H1 (cell line): ENCODE measurements around the gene CTSA. TPM values are rescaled to one million over a fixed set of nuclear protein-coding genes. Genes with fewer than 3 reads are reported as not detected.

ENCODE experiments used
- CTCF ChIA-PET: fragments of 300-600 bp; sonication (Branson Sonifier 250); formaldehyde crosslinking; loops from one replicate; lab custom pipeline; 2021; ENCODE audit not compliant: partially characterized antibody; lab: Charles Lee
- POLR2A ChIA-PET: fragments of 300-600 bp; sonication (Branson Sonifier 250); formaldehyde crosslinking; loops from one replicate; lab custom pipeline; 2021; ENCODE audit warnings: inconsistent platforms; ENCODE audit not compliant: partially characterized antibody; lab: Charles Lee
- DNase-seq, 2 experiments: peaks; one replicate each; pipeline versions ENCODE4 v3.0.0 to v3.0.0-alpha.2; 2010 to 2022; ENCODE audit warnings: low spot score in 2 of 2, low read depth in 1 of 2, mixed read lengths in 1 of 2
- FAIRE-seq: peaks from 2 replicates; lab custom pipeline; 2011; peaks lifted over from hg19 to GRCh38; lab: Jason Lieb, UNC
- H2AFZ ChIP-seq: 2 replicates; pipeline ENCODE4 v1.8.1; 2012; ENCODE audit warnings: low read length, inconsistent platforms
- H2AK5ac ChIP-seq: 2 replicates; pipeline ENCODE4 v1.6.1; 2013; ENCODE audit warnings: low read depth, low read length
- H2BK120ac ChIP-seq: replicated peaks from 2 replicates; pipeline ENCODE3; 2013; ENCODE audit warnings: low read depth, low read length, inconsistent platforms
- H2BK12ac ChIP-seq: 2 replicates; pipeline ENCODE4 v1.6.1; 2013; ENCODE audit warnings: low read depth, low read length
- H2BK15ac ChIP-seq: 2 replicates; pipeline ENCODE4 v1.6.1; 2013; ENCODE audit warnings: low read length
- H2BK20ac ChIP-seq: 2 replicates; pipeline ENCODE4 v1.6.1; 2013; ENCODE audit warnings: low read length
- H2BK5ac ChIP-seq: 2 replicates; pipeline ENCODE4 v1.6.1; 2013; ENCODE audit warnings: low read depth, low read length
- H3K14ac ChIP-seq: 2 replicates; pipeline ENCODE4 v1.6.1; 2013; ENCODE audit warnings: inconsistent platforms; ENCODE audit not compliant: insufficient read length
- H3K18ac ChIP-seq: 2 replicates; pipeline ENCODE4 v1.6.1; 2013; ENCODE audit warnings: low read length; ENCODE audit errors: extremely low read depth
- H3K23ac ChIP-seq: 2 replicates; pipeline ENCODE4 v1.6.1; 2013; ENCODE audit warnings: inconsistent platforms; ENCODE audit not compliant: insufficient read length
- H3K23me2 ChIP-seq: 2 replicates; pipeline ENCODE4 v1.6.1; 2013; ENCODE audit warnings: low read depth, low read length
- H3K27ac ChIP-seq: 2 replicates; pipeline ENCODE4 v1.6.1; 2011; ENCODE audit warnings: low read depth, low read length, inconsistent platforms
- H3K27me3 ChIP-seq, 4 experiments: replicated peaks in 1 of 4; 1 replicate in 1 of 4; 2 replicates in 3 of 4; pipeline versions ENCODE4 v1.6.1 to v1.8.1; 2011 to 2013; ENCODE audit warnings: low read length in 3 of 4, mild to moderate bottlenecking in 3 of 4, inconsistent platforms in 2 of 4, mixed read lengths in 2 of 4, moderate library complexity in 1 of 4; ENCODE audit not compliant: control insufficient read depth in 3 of 4, insufficient read depth in 3 of 4; ENCODE audit errors: extremely low read depth in 1 of 4
- H3K36me3 ChIP-seq, 4 experiments: 2 replicates each; pipeline versions ENCODE4 v1.6.1 to v1.8.1; 2011 to 2013; ENCODE audit warnings: mild to moderate bottlenecking in 4 of 4, low read length in 3 of 4, moderate library complexity in 2 of 4, control low read depth in 1 of 4, inconsistent platforms in 1 of 4; ENCODE audit not compliant: insufficient read depth in 4 of 4, control insufficient read depth in 2 of 4
- H3K4ac ChIP-seq: replicated peaks from 2 replicates; pipeline ENCODE3; 2013; ENCODE audit warnings: low read length, low read depth, mixed read lengths, inconsistent platforms; ENCODE audit not compliant: insufficient read length
- H3K4me1 ChIP-seq, 4 experiments: replicated peaks in 1 of 4; 1 replicate in 1 of 4; 2 replicates in 3 of 4; pipeline versions ENCODE4 v1.6.1 to v1.8.1; 2011 to 2013; ENCODE audit warnings: low read length in 3 of 4, inconsistent platforms in 2 of 4, mixed read lengths in 1 of 4; ENCODE audit not compliant: insufficient read depth in 4 of 4, control insufficient read depth in 3 of 4
- H3K4me2 ChIP-seq, 2 experiments: 2 replicates each; pipeline versions ENCODE4 v1.6.1 to v1.8.1; 2011 to 2013; ENCODE audit warnings: low read depth in 2 of 2, low read length in 2 of 2, control low read depth in 1 of 2, inconsistent platforms in 1 of 2, mild to moderate bottlenecking in 1 of 2; ENCODE audit not compliant: insufficient read depth in 1 of 2
- H3K4me3 ChIP-seq, 4 experiments: fragments of 200-600, 300-600 bp in 1 of 4; sonication (generic), shearing (Covaris generic), sonication (Bioruptor Twin) in 1 of 4; 2 replicates each; pipeline versions ENCODE4 v1.5.1 to v1.8.1; 2011 to 2016; ENCODE audit warnings: low read length in 4 of 4, low read depth in 3 of 4, control low read depth in 2 of 4, inconsistent platforms in 2 of 4, mild to moderate bottlenecking in 2 of 4, mixed read lengths in 1 of 4, moderate library complexity in 1 of 4; ENCODE audit not compliant: insufficient read depth in 2 of 4; ENCODE audit errors: extremely low read depth in 1 of 4
- H3K56ac ChIP-seq: replicated peaks from 2 replicates; pipeline ENCODE3; 2013; ENCODE audit warnings: low read depth, mild to moderate bottlenecking, mixed read lengths, low read length, inconsistent platforms; ENCODE audit not compliant: insufficient read length
- H3K79me1 ChIP-seq: 2 replicates; pipeline ENCODE4 v1.6.1; 2013; ENCODE audit warnings: low read depth, low read length, control low read depth
- H3K79me2 ChIP-seq, 2 experiments: 2 replicates each; pipeline versions ENCODE4 v1.6.1 to v1.8.1; 2012 to 2013; ENCODE audit warnings: low read length in 2 of 2, mild to moderate bottlenecking in 2 of 2, inconsistent platforms in 1 of 2; ENCODE audit not compliant: insufficient read depth in 2 of 2, control insufficient read depth in 1 of 2
- H3K9ac ChIP-seq, 4 experiments: replicated peaks in 1 of 4; 1 replicate in 1 of 4; 2 replicates in 3 of 4; pipeline versions ENCODE4 v1.6.1 to v1.8.1; 2011 to 2013; ENCODE audit warnings: low read depth in 3 of 4, low read length in 3 of 4, control low read depth in 2 of 4, mild to moderate bottlenecking in 2 of 4, moderate library complexity in 2 of 4, inconsistent platforms in 1 of 4; ENCODE audit errors: extremely low read depth in 1 of 4
- H3K9me3 ChIP-seq, 2 experiments: 2 replicates each; pipeline versions ENCODE4 v1.6.1 to v1.8.1; 2012 to 2013; ENCODE audit warnings: mild to moderate bottlenecking in 2 of 2, moderate library complexity in 2 of 2, control low read depth in 1 of 2, inconsistent platforms in 1 of 2, low read depth in 1 of 2, low read length in 1 of 2, mixed read lengths in 1 of 2; ENCODE audit not compliant: insufficient read depth in 2 of 2
- H4K20me1 ChIP-seq, 2 experiments: replicated peaks in 1 of 2; 2 replicates each; pipeline versions ENCODE3 to v1.8.1; 2011 to 2013; ENCODE audit warnings: inconsistent platforms in 2 of 2, low read length in 2 of 2, mild to moderate bottlenecking in 1 of 2; ENCODE audit not compliant: insufficient read depth in 2 of 2, control insufficient read depth in 1 of 2
- H4K5ac ChIP-seq: 2 replicates; pipeline ENCODE4 v1.6.1; 2013; ENCODE audit warnings: low read length, low read depth, mixed read lengths, inconsistent platforms; ENCODE audit not compliant: insufficient read length
- H4K8ac ChIP-seq: 2 replicates; pipeline ENCODE4 v1.8.0; 2013; ENCODE audit warnings: mild to moderate bottlenecking, moderate library complexity, low read length, inconsistent platforms; ENCODE audit not compliant: insufficient read depth; ENCODE audit errors: extremely low read depth
- H4K91ac ChIP-seq: replicated peaks from 2 replicates; pipeline ENCODE3; 2013; ENCODE audit warnings: low read length, mixed read lengths, inconsistent platforms; ENCODE audit not compliant: insufficient read length
- CBX5 ChIP-seq: fragments of 300-800, 300-1000 bp; sonication (generic); IDR thresholded peaks from 2 replicates; pipeline ENCODE4 v1.7.1; 2016; ENCODE audit warnings: antibody characterized with exemption, low read length, low read depth
- JUN ChIP-seq: IDR thresholded peaks from 2 replicates; pipeline ENCODE4 v1.6.1; 2011; ENCODE audit warnings: low read depth, mild to moderate bottlenecking, improper control_type of control experiment, low read length
- POLR2A ChIP-seq, 2 experiments: IDR thresholded peaks; 1 replicate in 1 of 2; 2 replicates in 1 of 2; pipeline ENCODE4 v1.6.1; 2011; ENCODE audit warnings: low read depth in 2 of 2, low read length in 2 of 2, mild to moderate bottlenecking in 2 of 2; ENCODE audit errors: control extremely low read depth in 1 of 2
- POLR2AphosphoS5 ChIP-seq: IDR thresholded peaks from 2 replicates; pipeline ENCODE4 v1.6.1; 2011; ENCODE audit warnings: low read depth, low read length
- WGBS, 2 experiments: shearing (Covaris generic) in 1 of 2; methylation state at CpG; one replicate each; pipeline versions ENCODE4 v1.1.6 to v1.1.7; 2013 to 2015; ENCODE audit warnings: low lambda C conversion rate in 2 of 2, mixed read lengths in 2 of 2, inconsistent platforms in 1 of 2, low coverage in 1 of 2, missing lambda C conversion rate in 1 of 2; ENCODE audit not compliant: insufficient replicate concordance in 2 of 2, insufficient coverage in 1 of 2, insufficient read length in 1 of 2; ENCODE audit errors: extremely low coverage in 1 of 2, missing lambda C conversion rate in 1 of 2; 5-methylcytosine and 5-hydroxymethylcytosine counted together
- polyA plus RNA-seq, 7 experiments: library from polyadenylated mRNA; depleted of rRNA in 3 of 7; stranded (reverse) in 5 of 7; unstranded in 2 of 7; fragments of >200 nt in 5 of 7; fragments of 200-250 nt in 2 of 7; gene quantifications; 1 replicate in 5 of 7; 2 replicates in 1 of 7; 4 replicates in 1 of 7; pipeline versions ENCODE4 v1.2.1 to v1.2.3, GENCODE V29; 2011 to 2013; ENCODE audit warnings: missing spikeins in 2 of 7, mixed read lengths in 2 of 7
- total RNA-seq: library from RNA; stranded (reverse); fragmentation: NEBNext Ultra II Directional; extraction: Animal tissue kit (Norgen Biotek cat#: 25700); gene quantifications from 2 replicates; pipeline ENCODE4 v1.2.1, GENCODE V29; 2021

Gene CTSA
- total and polyA plus RNA-seq, 2 of the 8 experiments (the other 6 are each of a cell fraction or from before 2014, with no cell fraction given), result 49.7 to 74.0 TPM

- Histone ChIP-seq H4K5ac (no peak overlapping the region), H3K56ac (no peak overlapping the region), H3K36me3 (peaks cover 9 to 29% (median 24%) of the 10 kb centered on the region in 4 experiments), H2BK12ac (no peak overlapping the region), H3K4me3 (no peak overlapping the region), H2BK15ac (no peak overlapping the region), H3K18ac (no peak overlapping the region), H3K4me2 (no peak overlapping the region), H2AK5ac (no peak overlapping the region), H3K4me1 (peaks cover 0 to 10% (median 6%) of the 10 kb centered on the region in 4 experiments; a peak in 6 of 7 replicates), H3K79me1 (no peaks in the 10 kb centered on the region; the same call in 1 of the 2 replicates), H3K27me3 (no peaks in the 10 kb centered on the region), H2AFZ (no peak overlapping the region), H4K20me1 (peaks cover 0 to 13% of the 10 kb centered on the region in 2 experiments), H3K4ac (no peak overlapping the region), H2BK20ac (no peak overlapping the region), H3K27ac (no peak overlapping the region), H3K9ac (no peak overlapping the region), H3K79me2 (no peaks in the 10 kb centered on the region), H2BK120ac (no peak overlapping the region), H3K23ac (no peak overlapping the region), H4K8ac (no peak overlapping the region; the same call in 1 of the 2 replicates), H3K14ac (no peak overlapping the region), H2BK5ac (no peak overlapping the region), H4K91ac (no peak overlapping the region), H3K9me3 (no peaks in the 10 kb centered on the region), H3K23me2 (peaks cover 15% of the 10 kb centered on the region; the same call in 1 of the 2 replicates)
- CTCF ChIA-PET, result interaction anchor here (4.1 to 5.6 kb wide), 2 partner anchors 7 to 67 kb away, joined by 15 to 24 read pairs; no protein-coding TSS in a partner anchor
- 88% methylated on average over 11 of the region's 12 CpGs; no CpG with 5 or more reads in 1 of the 2 experiments for WGBS, 2 experiments
- no peak for FAIRE-seq
- POLR2A ChIA-PET, result interaction anchor here (0.7 to 11.2 kb wide), 10 partner anchors 9 to 67 kb away, joined by 3 to 172 read pairs (median 4); partner anchors contain the start of genes ACOT8, PLTP and ZSWIM1
- DNase-seq, result no peak
- peak in 1 of 2 experiments; percentile 57; a peak in 1 of 3 replicates for TF ChIP-seq POLR2A (IDR thresholded peaks at IDR 0.05; ENCODE audit: control extremely low read depth in 1 of 2, low read depth in 2 of 2, low read length in 2 of 2)
- TF ChIP-seq CBX5, result no peak
- no peak for TF ChIP-seq JUN
- peak; percentile 64; the same call in 1 of the 2 replicates for TF ChIP-seq POLR2AphosphoS5
Measured at GRCh38 chr20:45894797-45895196, 3.7 kb downstream of the CTSA start.
